Liver (tissue), 9 donors: ENCODE data around the gene TBX15. TPM values are rescaled to one million over a fixed set of nuclear protein-coding genes. Genes with fewer than 3 reads are reported as not detected.

Source experiments
- DNase-seq: peaks from one replicate; pipeline ENCODE4 v3.0.0-alpha.2; 2017; ENCODE audit warnings: low spot score
- H3K27ac ChIP-seq, 2 donors: one replicate each; pipeline ENCODE4 v1.7.0; 2013; ENCODE audit warnings: inconsistent platforms in 2 of 2, low read length in 2 of 2, control low read depth in 1 of 2, low read depth in 1 of 2, mild to moderate bottlenecking in 1 of 2
- H3K27me3 ChIP-seq, 4 donors: one replicate each; pipeline versions ENCODE4 v1.6.1 to v1.7.0; 2013; ENCODE audit warnings: low read length in 3 of 4, inconsistent platforms in 1 of 4, mild to moderate bottlenecking in 1 of 4, moderate library complexity in 1 of 4; ENCODE audit not compliant: control insufficient read depth in 4 of 4, insufficient read depth in 4 of 4
- H3K36me3 ChIP-seq, 4 donors: one replicate each; pipeline versions ENCODE4 v1.6.1 to v1.7.0; 2013; ENCODE audit warnings: low read length in 3 of 4, mild to moderate bottlenecking in 3 of 4, low read depth in 1 of 4, moderate library complexity in 1 of 4; ENCODE audit not compliant: control insufficient read depth in 4 of 4, insufficient read depth in 3 of 4
- H3K4me1 ChIP-seq, 4 donors: one replicate each; pipeline versions ENCODE4 v1.6.1 to v1.7.0; 2013; ENCODE audit warnings: low read length in 3 of 4, mild to moderate bottlenecking in 3 of 4, moderate library complexity in 1 of 4; ENCODE audit not compliant: control insufficient read depth in 4 of 4, insufficient read depth in 4 of 4
- H3K4me3 ChIP-seq, 3 donors: one replicate each; pipeline versions ENCODE4 v1.6.1 to v1.7.0; 2013; ENCODE audit warnings: low read length in 3 of 3, control low read depth in 1 of 3, low read depth in 1 of 3, mild to moderate bottlenecking in 1 of 3
- H3K9ac ChIP-seq, 2 donors: one replicate each; pipeline ENCODE4 v1.7.0; 2013; ENCODE audit warnings: low read length in 2 of 2, mild to moderate bottlenecking in 2 of 2, moderate library complexity in 2 of 2, control low read depth in 1 of 2, low read depth in 1 of 2
- H3K9me3 ChIP-seq, 4 donors: one replicate each; pipeline versions ENCODE4 v1.6.1 to v1.7.0; 2013; ENCODE audit warnings: low read length in 3 of 4; ENCODE audit not compliant: control insufficient read depth in 4 of 4
- FOXA1 ChIP-seq: IDR thresholded peaks from 2 replicates; pipeline ENCODE4 v1.6.1; 2016; ENCODE audit warnings: antibody characterized with exemption
- FOXA2 ChIP-seq: IDR thresholded peaks from 2 replicates; pipeline ENCODE4 v1.6.1; 2016; ENCODE audit warnings: antibody characterized with exemption
- GABPA ChIP-seq, 2 donors: IDR thresholded peaks in 1 of 2; conservative IDR thresholded peaks in 1 of 2; 2 replicates each; pipeline ENCODE4 v1.6.1; 2016; ENCODE audit warnings: antibody characterized with exemption in 2 of 2, mild to moderate bottlenecking in 1 of 2, moderate library complexity in 1 of 2
- HNF4A ChIP-seq, 2 donors: conservative IDR thresholded peaks; 2 replicates each; pipeline ENCODE4 v1.6.1; 2016; ENCODE audit warnings: antibody characterized with exemption in 2 of 2, mild to moderate bottlenecking in 2 of 2
- JUND ChIP-seq, 2 donors: IDR thresholded peaks; 2 replicates each; pipeline ENCODE4 v1.6.1; 2016; ENCODE audit warnings: antibody characterized with exemption in 2 of 2
- NR2F2 ChIP-seq: IDR thresholded peaks from 2 replicates; pipeline ENCODE4 v1.6.1; 2016; ENCODE audit warnings: antibody characterized with exemption
- RAD21 ChIP-seq, 2 donors: IDR thresholded peaks; 2 replicates each; pipeline ENCODE4 v1.6.1; 2016; ENCODE audit warnings: antibody characterized with exemption in 2 of 2, mild to moderate bottlenecking in 2 of 2
- RXRA ChIP-seq, 2 donors: IDR thresholded peaks; 2 replicates each; pipeline ENCODE4 v1.6.1; 2017 to 2018; ENCODE audit warnings: antibody characterized with exemption in 2 of 2, mild to moderate bottlenecking in 1 of 2
- SP1 ChIP-seq: IDR thresholded peaks from 2 replicates; pipeline ENCODE4 v1.6.1; 2018; ENCODE audit warnings: antibody characterized with exemption, mild to moderate bottlenecking
- TAF1 ChIP-seq: conservative IDR thresholded peaks from 2 replicates; pipeline ENCODE4 v1.6.1; 2016; ENCODE audit warnings: antibody characterized with exemption, mild to moderate bottlenecking
- YY1 ChIP-seq: IDR thresholded peaks from 2 replicates; pipeline ENCODE4 v1.6.1; 2016; ENCODE audit warnings: antibody characterized with exemption, mild to moderate bottlenecking
- WGBS: extraction: QIAGEN DNeasy Blood & Tissue Kit; methylation state at CpG from one replicate; pipeline ENCODE4 v1.1.7; 2013; 5-methylcytosine and 5-hydroxymethylcytosine counted together
- polyA plus RNA-seq, 2 donors: library from polyadenylated mRNA; stranded (reverse) in 1 of 2; unstranded in 1 of 2; fragments of 200-250 nt in 1 of 2; fragments of >200 nt in 1 of 2; fragmentation: Nextera tagmentation in 1 of 2; extraction: Ambion mirVana in 1 of 2; gene quantifications; one replicate each; pipeline versions ENCODE4 v1.2.1 to v1.2.3, GENCODE V29; 2013 to 2015
- total RNA-seq, 2 donors: library from RNA; depleted of rRNA; stranded (reverse); fragments of >200 nt; gene quantifications; one replicate each; pipeline ENCODE4 v1.2.3, GENCODE V29; 2014
- TF ChIP-seq, protein P1 (sequence below): fragments of 150-350 bp; IDR thresholded peaks from 2 replicates; pipeline ENCODE4 v1.5.1; 2017; ENCODE audit warnings: improper control_type of control experiment, low read depth, low read length; ENCODE audit not compliant: missing input control
- TF ChIP-seq, protein P2 (sequence below): IDR thresholded peaks from 2 replicates; pipeline ENCODE4 v1.6.1; 2016; ENCODE audit warnings: antibody characterized with exemption
- TF ChIP-seq, protein P3 (sequence below): IDR thresholded peaks from 2 replicates; pipeline ENCODE4 v1.6.1; 2016; ENCODE audit warnings: antibody characterized with exemption
- TF ChIP-seq, protein P4 (sequence below): IDR thresholded peaks from 2 replicates; pipeline ENCODE4 v1.6.1; 2016; ENCODE audit warnings: antibody characterized with exemption, mild to moderate bottlenecking
- TF ChIP-seq, protein P5 (sequence below): IDR thresholded peaks from 2 replicates; pipeline ENCODE4 v1.6.1; 2016; ENCODE audit warnings: antibody characterized with exemption
- donor health status: healthy.
- donor health status: healthy.
- donor health status: healthy.
- donor health status: healthy.
- donor health status: healthy.

TBX15 gene
- total and polyA plus RNA-seq, 4 donors: 0.09 to 15.5 (median 3.5) TPM

DNA sequence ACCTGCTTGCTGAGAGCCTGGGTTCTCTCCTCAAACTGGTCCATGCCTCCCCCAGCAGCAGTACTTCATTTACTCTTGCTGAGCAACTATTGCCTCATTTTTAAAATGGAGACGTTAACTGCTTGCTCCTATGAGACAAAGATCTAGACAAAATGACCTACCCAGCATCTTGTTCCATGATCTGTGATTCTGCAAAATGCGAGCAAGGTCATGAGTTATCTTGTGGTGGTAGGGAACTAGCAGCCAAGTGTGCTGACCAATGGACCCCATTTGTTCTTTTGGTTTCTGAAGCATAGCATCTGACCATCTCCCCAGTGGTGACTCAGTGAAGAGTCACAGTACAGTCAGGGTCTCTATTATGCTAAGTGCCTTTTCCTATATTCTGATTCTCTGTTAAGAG lies 40.4 kb downstream of the TBX15 start:
- Histone ChIP-seq H3K4me3 (no peak overlapping the region), H3K27ac (no peak overlapping the region), H3K9ac (no peak overlapping the region), H3K36me3 (no peaks in the 10 kb centered on the region), H3K9me3 (no peaks in the 10 kb centered on the region), H3K27me3 (no peaks in the 10 kb centered on the region), H3K4me1 (peaks cover 0 to 8% (median 5%) of the 10 kb centered on the region in 4 donors)
- TF ChIP-seq FOXA1 (no peak), RAD21 (IDR thresholded peaks at IDR 0.05) (no peak), TAF1 (no peak), RXRA (IDR thresholded peaks at IDR 0.05) (no peak), NR2F2 (no peak), HNF4A (conservative IDR thresholded peaks at IDR 0.05) (no peak), FOXA2 (no peak), YY1 (no peak), SP1 (no peak), JUND (IDR thresholded peaks at IDR 0.05) (no peak), GABPA (IDR thresholded peaks at IDR 0.05 in 1 of 2, conservative IDR thresholded peaks at IDR 0.05 in 1 of 2) (no peak)
- TF ChIP-seq, protein P1, sequence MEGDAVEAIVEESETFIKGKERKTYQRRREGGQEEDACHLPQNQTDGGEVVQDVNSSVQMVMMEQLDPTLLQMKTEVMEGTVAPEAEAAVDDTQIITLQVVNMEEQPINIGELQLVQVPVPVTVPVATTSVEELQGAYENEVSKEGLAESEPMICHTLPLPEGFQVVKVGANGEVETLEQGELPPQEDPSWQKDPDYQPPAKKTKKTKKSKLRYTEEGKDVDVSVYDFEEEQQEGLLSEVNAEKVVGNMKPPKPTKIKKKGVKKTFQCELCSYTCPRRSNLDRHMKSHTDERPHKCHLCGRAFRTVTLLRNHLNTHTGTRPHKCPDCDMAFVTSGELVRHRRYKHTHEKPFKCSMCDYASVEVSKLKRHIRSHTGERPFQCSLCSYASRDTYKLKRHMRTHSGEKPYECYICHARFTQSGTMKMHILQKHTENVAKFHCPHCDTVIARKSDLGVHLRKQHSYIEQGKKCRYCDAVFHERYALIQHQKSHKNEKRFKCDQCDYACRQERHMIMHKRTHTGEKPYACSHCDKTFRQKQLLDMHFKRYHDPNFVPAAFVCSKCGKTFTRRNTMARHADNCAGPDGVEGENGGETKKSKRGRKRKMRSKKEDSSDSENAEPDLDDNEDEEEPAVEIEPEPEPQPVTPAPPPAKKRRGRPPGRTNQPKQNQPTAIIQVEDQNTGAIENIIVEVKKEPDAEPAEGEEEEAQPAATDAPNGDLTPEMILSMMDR: no peak
- TF ChIP-seq, protein P2, sequence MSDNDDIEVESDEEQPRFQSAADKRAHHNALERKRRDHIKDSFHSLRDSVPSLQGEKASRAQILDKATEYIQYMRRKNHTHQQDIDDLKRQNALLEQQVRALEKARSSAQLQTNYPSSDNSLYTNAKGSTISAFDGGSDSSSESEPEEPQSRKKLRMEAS: no peak
- TF ChIP-seq, protein P3, sequence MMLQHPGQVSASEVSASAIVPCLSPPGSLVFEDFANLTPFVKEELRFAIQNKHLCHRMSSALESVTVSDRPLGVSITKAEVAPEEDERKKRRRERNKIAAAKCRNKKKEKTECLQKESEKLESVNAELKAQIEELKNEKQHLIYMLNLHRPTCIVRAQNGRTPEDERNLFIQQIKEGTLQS: no peak
- TF ChIP-seq, protein P4, sequence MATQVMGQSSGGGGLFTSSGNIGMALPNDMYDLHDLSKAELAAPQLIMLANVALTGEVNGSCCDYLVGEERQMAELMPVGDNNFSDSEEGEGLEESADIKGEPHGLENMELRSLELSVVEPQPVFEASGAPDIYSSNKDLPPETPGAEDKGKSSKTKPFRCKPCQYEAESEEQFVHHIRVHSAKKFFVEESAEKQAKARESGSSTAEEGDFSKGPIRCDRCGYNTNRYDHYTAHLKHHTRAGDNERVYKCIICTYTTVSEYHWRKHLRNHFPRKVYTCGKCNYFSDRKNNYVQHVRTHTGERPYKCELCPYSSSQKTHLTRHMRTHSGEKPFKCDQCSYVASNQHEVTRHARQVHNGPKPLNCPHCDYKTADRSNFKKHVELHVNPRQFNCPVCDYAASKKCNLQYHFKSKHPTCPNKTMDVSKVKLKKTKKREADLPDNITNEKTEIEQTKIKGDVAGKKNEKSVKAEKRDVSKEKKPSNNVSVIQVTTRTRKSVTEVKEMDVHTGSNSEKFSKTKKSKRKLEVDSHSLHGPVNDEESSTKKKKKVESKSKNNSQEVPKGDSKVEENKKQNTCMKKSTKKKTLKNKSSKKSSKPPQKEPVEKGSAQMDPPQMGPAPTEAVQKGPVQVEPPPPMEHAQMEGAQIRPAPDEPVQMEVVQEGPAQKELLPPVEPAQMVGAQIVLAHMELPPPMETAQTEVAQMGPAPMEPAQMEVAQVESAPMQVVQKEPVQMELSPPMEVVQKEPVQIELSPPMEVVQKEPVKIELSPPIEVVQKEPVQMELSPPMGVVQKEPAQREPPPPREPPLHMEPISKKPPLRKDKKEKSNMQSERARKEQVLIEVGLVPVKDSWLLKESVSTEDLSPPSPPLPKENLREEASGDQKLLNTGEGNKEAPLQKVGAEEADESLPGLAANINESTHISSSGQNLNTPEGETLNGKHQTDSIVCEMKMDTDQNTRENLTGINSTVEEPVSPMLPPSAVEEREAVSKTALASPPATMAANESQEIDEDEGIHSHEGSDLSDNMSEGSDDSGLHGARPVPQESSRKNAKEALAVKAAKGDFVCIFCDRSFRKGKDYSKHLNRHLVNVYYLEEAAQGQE: no peak
- TF ChIP-seq, protein P5, sequence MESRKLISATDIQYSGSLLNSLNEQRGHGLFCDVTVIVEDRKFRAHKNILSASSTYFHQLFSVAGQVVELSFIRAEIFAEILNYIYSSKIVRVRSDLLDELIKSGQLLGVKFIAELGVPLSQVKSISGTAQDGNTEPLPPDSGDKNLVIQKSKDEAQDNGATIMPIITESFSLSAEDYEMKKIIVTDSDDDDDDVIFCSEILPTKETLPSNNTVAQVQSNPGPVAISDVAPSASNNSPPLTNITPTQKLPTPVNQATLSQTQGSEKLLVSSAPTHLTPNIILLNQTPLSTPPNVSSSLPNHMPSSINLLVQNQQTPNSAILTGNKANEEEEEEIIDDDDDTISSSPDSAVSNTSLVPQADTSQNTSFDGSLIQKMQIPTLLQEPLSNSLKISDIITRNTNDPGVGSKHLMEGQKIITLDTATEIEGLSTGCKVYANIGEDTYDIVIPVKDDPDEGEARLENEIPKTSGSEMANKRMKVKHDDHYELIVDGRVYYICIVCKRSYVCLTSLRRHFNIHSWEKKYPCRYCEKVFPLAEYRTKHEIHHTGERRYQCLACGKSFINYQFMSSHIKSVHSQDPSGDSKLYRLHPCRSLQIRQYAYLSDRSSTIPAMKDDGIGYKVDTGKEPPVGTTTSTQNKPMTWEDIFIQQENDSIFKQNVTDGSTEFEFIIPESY: no peak
- WGBS: 92% methylated on average over 2 of the region's 2 CpGs
- DNase-seq: no peak
